Measurements from ENCODE around the gene KIRREL2.

KIRREL2 gene

DNA sequence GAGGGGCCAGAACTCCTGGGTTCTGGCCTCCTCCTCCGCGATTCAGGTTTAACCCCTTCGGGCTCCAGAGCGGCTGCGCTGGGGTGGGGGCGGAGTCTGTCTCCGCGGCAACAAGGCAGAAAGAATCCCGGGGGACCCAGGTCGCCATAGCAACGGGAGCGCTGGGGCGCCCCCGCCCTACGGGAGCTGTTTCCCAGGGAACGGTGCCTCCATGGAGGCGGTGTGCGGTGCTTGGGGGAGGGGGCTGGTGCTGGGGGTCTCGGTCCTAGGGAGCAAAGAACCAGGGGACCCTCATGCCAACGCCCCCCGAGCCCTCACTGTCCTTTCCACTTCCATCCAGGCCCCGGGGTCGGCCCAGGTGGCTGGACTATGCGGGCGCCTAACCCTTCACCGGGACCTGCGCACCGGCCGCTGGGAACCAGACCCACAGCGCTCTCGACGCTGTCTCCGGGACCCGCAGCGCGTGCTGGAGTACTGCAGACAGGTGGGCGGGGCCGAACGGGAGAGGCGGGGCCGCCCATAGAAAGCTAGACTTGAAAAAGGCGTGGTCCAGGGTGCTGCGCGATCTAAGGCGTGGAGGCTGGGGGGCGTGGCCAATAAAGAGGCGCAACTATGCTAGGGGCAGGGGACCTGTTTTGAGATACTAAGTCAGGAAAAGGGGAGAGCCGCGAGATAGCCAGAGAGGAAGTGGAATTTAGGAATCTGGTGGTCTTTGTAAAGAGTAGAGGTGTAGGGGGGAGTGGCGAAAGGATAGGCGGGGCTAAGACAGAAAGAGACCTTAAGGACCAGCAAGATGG lies 12.8 kb downstream of the KIRREL2 start (continued):
- TF ChIP-seq, protein P1, sequence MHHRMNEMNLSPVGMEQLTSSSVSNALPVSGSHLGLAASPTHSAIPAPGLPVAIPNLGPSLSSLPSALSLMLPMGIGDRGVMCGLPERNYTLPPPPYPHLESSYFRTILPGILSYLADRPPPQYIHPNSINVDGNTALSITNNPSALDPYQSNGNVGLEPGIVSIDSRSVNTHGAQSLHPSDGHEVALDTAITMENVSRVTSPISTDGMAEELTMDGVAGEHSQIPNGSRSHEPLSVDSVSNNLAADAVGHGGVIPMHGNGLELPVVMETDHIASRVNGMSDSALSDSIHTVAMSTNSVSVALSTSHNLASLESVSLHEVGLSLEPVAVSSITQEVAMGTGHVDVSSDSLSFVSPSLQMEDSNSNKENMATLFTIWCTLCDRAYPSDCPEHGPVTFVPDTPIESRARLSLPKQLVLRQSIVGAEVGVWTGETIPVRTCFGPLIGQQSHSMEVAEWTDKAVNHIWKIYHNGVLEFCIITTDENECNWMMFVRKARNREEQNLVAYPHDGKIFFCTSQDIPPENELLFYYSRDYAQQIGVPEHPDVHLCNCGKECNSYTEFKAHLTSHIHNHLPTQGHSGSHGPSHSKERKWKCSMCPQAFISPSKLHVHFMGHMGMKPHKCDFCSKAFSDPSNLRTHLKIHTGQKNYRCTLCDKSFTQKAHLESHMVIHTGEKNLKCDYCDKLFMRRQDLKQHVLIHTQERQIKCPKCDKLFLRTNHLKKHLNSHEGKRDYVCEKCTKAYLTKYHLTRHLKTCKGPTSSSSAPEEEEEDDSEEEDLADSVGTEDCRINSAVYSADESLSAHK (tag by site-specific recombination; IDR thresholded peaks at IDR 0.05), result peak; percentile 35; the same call in 1 of the 2 replicates
- TF ChIP-seq GLIS2 (tag by site-specific recombination; IDR thresholded peaks at IDR 0.05), result peak; percentile 99
- TF ChIP-seq ZNF768 (tag by site-specific recombination; IDR thresholded peaks at IDR 0.05), result no peak
- peak; percentile 45 for TF ChIP-seq ZNF324 (tag by site-specific recombination; IDR thresholded peaks at IDR 0.05)
- TF ChIP-seq ZNF76 (tag by site-specific recombination; IDR thresholded peaks at IDR 0.05; ENCODE audit: borderline replicate concordance, low read depth), result peak; percentile 86
- peak; percentile 99 for TF ChIP-seq SCRT2 (tag by site-specific recombination; IDR thresholded peaks at IDR 0.05)
- no peak for TF ChIP-seq ZNF16 (tag by site-specific recombination; IDR thresholded peaks at IDR 0.05; ENCODE audit: low read depth)
- TF ChIP-seq SP3 (tag by site-specific recombination; IDR thresholded peaks at IDR 0.05), result peak; percentile 100
- peak; percentile 76; the same call in 1 of the 2 replicates for TF ChIP-seq SP7 (tag by site-specific recombination; IDR thresholded peaks at IDR 0.05)
- peak; percentile 84 for TF ChIP-seq KLF10 (tag by site-specific recombination; IDR thresholded peaks at IDR 0.05)
- TF ChIP-seq, protein P2, sequence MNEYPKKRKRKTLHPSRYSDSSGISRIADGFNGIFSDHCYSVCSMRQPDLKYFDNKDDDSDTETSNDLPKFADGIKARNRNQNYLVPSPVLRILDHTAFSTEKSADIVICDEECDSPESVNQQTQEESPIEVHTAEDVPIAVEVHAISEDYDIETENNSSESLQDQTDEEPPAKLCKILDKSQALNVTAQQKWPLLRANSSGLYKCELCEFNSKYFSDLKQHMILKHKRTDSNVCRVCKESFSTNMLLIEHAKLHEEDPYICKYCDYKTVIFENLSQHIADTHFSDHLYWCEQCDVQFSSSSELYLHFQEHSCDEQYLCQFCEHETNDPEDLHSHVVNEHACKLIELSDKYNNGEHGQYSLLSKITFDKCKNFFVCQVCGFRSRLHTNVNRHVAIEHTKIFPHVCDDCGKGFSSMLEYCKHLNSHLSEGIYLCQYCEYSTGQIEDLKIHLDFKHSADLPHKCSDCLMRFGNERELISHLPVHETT (tag by site-specific recombination; IDR thresholded peaks at IDR 0.05), result peak; percentile 70; the same call in 1 of the 2 replicates
- no peak for TF ChIP-seq ZNF292 (tag by site-specific recombination; IDR thresholded peaks at IDR 0.05; ENCODE audit: borderline replicate concordance, low read depth)
- TF ChIP-seq ZNF610 (tag by site-specific recombination; IDR thresholded peaks at IDR 0.05; ENCODE audit: borderline replicate concordance), result peak; percentile 80
- TF ChIP-seq ZNF335 (tag by site-specific recombination; conservative IDR thresholded peaks at IDR 0.05), result peak; percentile 100
- TF ChIP-seq ZNF473 (tag by site-specific recombination; IDR thresholded peaks at IDR 0.05), result no peak
- TF ChIP-seq BCL11B (tag by site-specific recombination; IDR thresholded peaks at IDR 0.05; ENCODE audit: low read depth), result no peak; the same call in 1 of the 2 replicates
- peak; percentile 84 for TF ChIP-seq ZNF2 (tag by site-specific recombination; IDR thresholded peaks at IDR 0.05)
- TF ChIP-seq, protein P3, sequence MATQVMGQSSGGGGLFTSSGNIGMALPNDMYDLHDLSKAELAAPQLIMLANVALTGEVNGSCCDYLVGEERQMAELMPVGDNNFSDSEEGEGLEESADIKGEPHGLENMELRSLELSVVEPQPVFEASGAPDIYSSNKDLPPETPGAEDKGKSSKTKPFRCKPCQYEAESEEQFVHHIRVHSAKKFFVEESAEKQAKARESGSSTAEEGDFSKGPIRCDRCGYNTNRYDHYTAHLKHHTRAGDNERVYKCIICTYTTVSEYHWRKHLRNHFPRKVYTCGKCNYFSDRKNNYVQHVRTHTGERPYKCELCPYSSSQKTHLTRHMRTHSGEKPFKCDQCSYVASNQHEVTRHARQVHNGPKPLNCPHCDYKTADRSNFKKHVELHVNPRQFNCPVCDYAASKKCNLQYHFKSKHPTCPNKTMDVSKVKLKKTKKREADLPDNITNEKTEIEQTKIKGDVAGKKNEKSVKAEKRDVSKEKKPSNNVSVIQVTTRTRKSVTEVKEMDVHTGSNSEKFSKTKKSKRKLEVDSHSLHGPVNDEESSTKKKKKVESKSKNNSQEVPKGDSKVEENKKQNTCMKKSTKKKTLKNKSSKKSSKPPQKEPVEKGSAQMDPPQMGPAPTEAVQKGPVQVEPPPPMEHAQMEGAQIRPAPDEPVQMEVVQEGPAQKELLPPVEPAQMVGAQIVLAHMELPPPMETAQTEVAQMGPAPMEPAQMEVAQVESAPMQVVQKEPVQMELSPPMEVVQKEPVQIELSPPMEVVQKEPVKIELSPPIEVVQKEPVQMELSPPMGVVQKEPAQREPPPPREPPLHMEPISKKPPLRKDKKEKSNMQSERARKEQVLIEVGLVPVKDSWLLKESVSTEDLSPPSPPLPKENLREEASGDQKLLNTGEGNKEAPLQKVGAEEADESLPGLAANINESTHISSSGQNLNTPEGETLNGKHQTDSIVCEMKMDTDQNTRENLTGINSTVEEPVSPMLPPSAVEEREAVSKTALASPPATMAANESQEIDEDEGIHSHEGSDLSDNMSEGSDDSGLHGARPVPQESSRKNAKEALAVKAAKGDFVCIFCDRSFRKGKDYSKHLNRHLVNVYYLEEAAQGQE (tag by site-specific recombination; IDR thresholded peaks at IDR 0.05), result peak; percentile 58; the same call in 1 of the 2 replicates
- TF ChIP-seq, protein P4, sequence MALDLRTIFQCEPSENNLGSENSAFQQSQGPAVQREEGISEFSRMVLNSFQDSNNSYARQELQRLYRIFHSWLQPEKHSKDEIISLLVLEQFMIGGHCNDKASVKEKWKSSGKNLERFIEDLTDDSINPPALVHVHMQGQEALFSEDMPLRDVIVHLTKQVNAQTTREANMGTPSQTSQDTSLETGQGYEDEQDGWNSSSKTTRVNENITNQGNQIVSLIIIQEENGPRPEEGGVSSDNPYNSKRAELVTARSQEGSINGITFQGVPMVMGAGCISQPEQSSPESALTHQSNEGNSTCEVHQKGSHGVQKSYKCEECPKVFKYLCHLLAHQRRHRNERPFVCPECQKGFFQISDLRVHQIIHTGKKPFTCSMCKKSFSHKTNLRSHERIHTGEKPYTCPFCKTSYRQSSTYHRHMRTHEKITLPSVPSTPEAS (tag by site-specific recombination; IDR thresholded peaks at IDR 0.05), result no peak
- peak; percentile 54 for TF ChIP-seq ZNF629 (tag by site-specific recombination; IDR thresholded peaks at IDR 0.05)
- peak; percentile 43; the same call in 1 of the 2 replicates for TF ChIP-seq ZBTB8A (tag by site-specific recombination; IDR thresholded peaks at IDR 0.05)
- TF ChIP-seq ZNF211 (tag by site-specific recombination; IDR thresholded peaks at IDR 0.05; ENCODE audit: low read depth), result no peak
- TF ChIP-seq ZBTB48 (tag by site-specific recombination; IDR thresholded peaks at IDR 0.05), result peak; percentile 38; the same call in 1 of the 2 replicates

Measured in HEK293 (cell line).